IMR-90 (cell line): ENCODE data around the gene PCCA. TPM values are rescaled to one million over a fixed set of nuclear protein-coding genes. Genes with fewer than 3 reads are reported as not detected.

ENCODE experiments used
- ATAC-seq: fragments of 200-7000 bp; cut with Tn5 transposase; 2 replicates; pipeline ENCODE4 v1.9.1; 2020; ENCODE audit warnings: low read depth, mild to moderate bottlenecking, moderate library complexity
- BruUV-seq: library from RNA; stranded (reverse); fragments of 400-500 nt; replicated peaks from 2 replicates; lab custom pipeline; 2021; lab: Mats Ljungman, UMichigan
- CTCF ChIA-PET: fragments of 300-600 bp; formaldehyde crosslinking; extraction: SDS; loops from one replicate; lab custom pipeline; 2021; ENCODE audit warnings: antibody characterized with exemption; lab: Yijun Ruan, JAX
- POLR2A ChIA-PET: fragments of 300-600 bp; sonication (Branson Sonifier 250); formaldehyde crosslinking; loops from one replicate; lab custom pipeline; 2022; ENCODE audit warnings: antibody characterized with exemption; ENCODE audit not compliant: unreplicated experiment; lab: Charles Lee
- DNase-seq: peaks from one replicate; pipeline ENCODE4 v3.0.0; 2013
- H2AFZ ChIP-seq: replicated peaks from 2 replicates; pipeline ENCODE3; 2013; ENCODE audit warnings: low read length, mild to moderate bottlenecking; ENCODE audit not compliant: poor library complexity
- H2AK5ac ChIP-seq: 2 replicates; pipeline ENCODE4 v1.6.1; 2013; ENCODE audit warnings: low read depth, low read length, inconsistent platforms
- H2AK9ac ChIP-seq: replicated peaks from 2 replicates; pipeline ENCODE3; 2013; ENCODE audit warnings: mild to moderate bottlenecking, low read depth, low read length, moderate library complexity; ENCODE audit not compliant: poor library complexity
- H2BK120ac ChIP-seq: 2 replicates; pipeline ENCODE4 v1.6.1; 2013; ENCODE audit warnings: low read depth, low read length, inconsistent platforms
- H2BK15ac ChIP-seq: 3 replicates; pipeline ENCODE4 v1.6.1; 2013; ENCODE audit warnings: low read depth, low read length, inconsistent platforms
- H2BK20ac ChIP-seq: 2 replicates; pipeline ENCODE4 v1.6.1; 2013; ENCODE audit warnings: low read depth, mild to moderate bottlenecking, inconsistent platforms, low read length, moderate library complexity
- H2BK5ac ChIP-seq: 2 replicates; pipeline ENCODE4 v1.6.1; 2013; ENCODE audit warnings: mild to moderate bottlenecking, low read depth, low read length, inconsistent platforms; ENCODE audit not compliant: poor library complexity, severe bottlenecking
- H3K14ac ChIP-seq: replicated peaks from 2 replicates; pipeline ENCODE4 v1.6.1; 2013; ENCODE audit warnings: low read depth, low read length, inconsistent platforms
- H3K18ac ChIP-seq: 2 replicates; pipeline ENCODE4 v1.6.1; 2013; ENCODE audit warnings: low read depth, low read length, control low read depth
- H3K23ac ChIP-seq: 2 replicates; pipeline ENCODE4 v1.6.1; 2013; ENCODE audit warnings: low read depth, low read length, inconsistent platforms
- H3K27ac ChIP-seq: 2 replicates; pipeline ENCODE4 v1.5.1; 2013; ENCODE audit warnings: mild to moderate bottlenecking, control low read depth, low read length; ENCODE audit not compliant: insufficient read depth
- H3K27me3 ChIP-seq: 2 replicates; pipeline ENCODE4 v1.6.1; 2013; ENCODE audit warnings: low read length; ENCODE audit not compliant: control insufficient read depth, insufficient read depth
- H3K36me3 ChIP-seq: 2 replicates; pipeline ENCODE4 v1.6.1; 2013; ENCODE audit warnings: low read length, mixed read lengths; ENCODE audit not compliant: control insufficient read depth, insufficient read depth
- H3K4ac ChIP-seq: 2 replicates; pipeline ENCODE4 v1.6.1; 2013; ENCODE audit warnings: low read depth, low read length, inconsistent platforms
- H3K4me1 ChIP-seq: 2 replicates; pipeline ENCODE4 v1.6.1; 2013; ENCODE audit warnings: low read length, mixed read lengths; ENCODE audit not compliant: control insufficient read depth, insufficient read depth
- H3K4me2 ChIP-seq: 2 replicates; pipeline ENCODE4 v1.6.1; 2013; ENCODE audit warnings: low read depth, mild to moderate bottlenecking, control low read depth, low read length, moderate library complexity
- H3K4me3 ChIP-seq: 2 replicates; pipeline ENCODE4 v1.5.1; 2013; ENCODE audit warnings: low read depth, mild to moderate bottlenecking, control low read depth, low read length, moderate library complexity; ENCODE audit not compliant: insufficient read depth
- H3K56ac ChIP-seq: 2 replicates; pipeline ENCODE4 v1.6.1; 2013; ENCODE audit warnings: low read length, inconsistent platforms; ENCODE audit not compliant: insufficient read depth; ENCODE audit errors: extremely low read depth
- H3K79me1 ChIP-seq, 2 experiments: 2 replicates each; pipeline ENCODE4 v1.6.1; 2013; ENCODE audit warnings: low read length in 2 of 2, inconsistent platforms in 1 of 2, low read depth in 1 of 2
- H3K9ac ChIP-seq: 2 replicates; pipeline ENCODE4 v1.6.1; 2013; ENCODE audit warnings: low read depth, low read length, control low read depth
- H3K9me1 ChIP-seq: 2 replicates; pipeline ENCODE4 v1.6.1; 2013; ENCODE audit warnings: low read length, inconsistent platforms; ENCODE audit not compliant: insufficient read depth
- H3K9me3 ChIP-seq: 2 replicates; pipeline ENCODE4 v1.6.1; 2013; ENCODE audit warnings: low read length; ENCODE audit not compliant: control insufficient read depth, insufficient read depth
- H4K20me1 ChIP-seq: 2 replicates; pipeline ENCODE4 v1.6.1; 2013; ENCODE audit warnings: low read length, inconsistent platforms; ENCODE audit not compliant: insufficient read depth
- H4K5ac ChIP-seq: 2 replicates; pipeline ENCODE4 v1.6.1; 2013; ENCODE audit warnings: mild to moderate bottlenecking, low read depth, low read length, control low read depth
- H4K8ac ChIP-seq, 2 experiments: 2 replicates each; pipeline ENCODE4 v1.6.1; 2013; ENCODE audit warnings: low read depth in 2 of 2, low read length in 2 of 2, control low read depth in 1 of 2, inconsistent platforms in 1 of 2
- H4K91ac ChIP-seq: 2 replicates; pipeline ENCODE4 v1.6.1; 2013; ENCODE audit warnings: low read depth, low read length, inconsistent platforms; ENCODE audit not compliant: insufficient read depth
- CTCF ChIP-seq: conservative IDR thresholded peaks from 2 replicates; pipeline ENCODE4 v1.5.1; 2012; ENCODE audit warnings: mild to moderate bottlenecking, low read depth, low read length, improper control_type of control experiment
- NFE2L2 ChIP-seq: fragments of 150-350 bp; IDR thresholded peaks from 2 replicates; pipeline ENCODE4 v1.6.1; 2016; ENCODE audit warnings: low read depth, mild to moderate bottlenecking, low read length
- POLR2A ChIP-seq: IDR thresholded peaks from 2 replicates; pipeline ENCODE4 v1.6.1; 2012; ENCODE audit warnings: mild to moderate bottlenecking, low read depth, low read length
- RCOR1 ChIP-seq: IDR thresholded peaks from 2 replicates; pipeline ENCODE4 v1.6.1; 2012; ENCODE audit warnings: mild to moderate bottlenecking, low read length, improper control_type of control experiment; ENCODE audit not compliant: insufficient replicate concordance
- RFX5 ChIP-seq: IDR thresholded peaks from 2 replicates; pipeline ENCODE4 v1.8.0; 2012; ENCODE audit warnings: low read depth, mild to moderate bottlenecking, low read length, moderate library complexity
- WGBS, 2 experiments: methylation state at CpG; one replicate each; pipeline versions ENCODE4 v1.1.5 to v1.1.7; 2013; ENCODE audit warnings: missing lambda C conversion rate in 2 of 2; ENCODE audit not compliant: insufficient read length in 1 of 2; ENCODE audit errors: extremely low coverage in 2 of 2; 5-methylcytosine and 5-hydroxymethylcytosine counted together
- dilution Hi-C: fragments of 300-500 bp; cut with HindIII; formaldehyde crosslinking; loops from one replicate; pipeline ENCODE4 v1.14.3; 2018; ENCODE audit warnings: low sequenced_read_pairs; ENCODE audit not compliant: unreplicated experiment
- in situ Hi-C: fragments of 300-500 bp; cut with MboI; formaldehyde crosslinking; loops from 3 replicates; pipeline ENCODE4 v1.14.3; 2019; ENCODE audit warnings: low sequenced_read_pairs, inconsistent platforms, mixed read lengths
- intact Hi-C: fragments of 100-400 bp; cut with micrococcal nuclease; formaldehyde crosslinking; loops from 2 replicates; pipeline ENCODE4 v1.10.0; 2022
- polyA plus RNA-seq, 3 experiments: library from polyadenylated mRNA; depleted of rRNA; stranded (reverse); fragments of >200 nt; gene quantifications; 2 replicates each; pipeline ENCODE4 v1.2.3, GENCODE V29; 2012; ENCODE audit warnings: low replicate concordance in 1 of 3
- total RNA-seq: library from RNA; depleted of rRNA; stranded (reverse); fragments of >200 nt; gene quantifications from 2 replicates; pipeline ENCODE4 v1.2.3, GENCODE V29; 2012

PCCA gene
- total and polyA plus RNA-seq, 2 of the 4 experiments (the other 2 are of a cell fraction), result 7.6 to 24.0 TPM

GRCh38 chr13:100546713-100547405 is 458.0 kb downstream of the PCCA start:
- no peak overlapping the region for H4K5ac ChIP-seq
- H3K18ac ChIP-seq, result no peak overlapping the region
- BruUV-seq, result no TSS peak
- no peaks in the 10 kb centered on the region for H3K79me1 ChIP-seq
- H2BK120ac ChIP-seq, result no peak overlapping the region
- H3K4ac ChIP-seq, result no peak overlapping the region
- no peak overlapping the region for H3K23ac ChIP-seq
- no peak overlapping the region for H3K14ac ChIP-seq
- no peaks in the 10 kb centered on the region for H3K27me3 ChIP-seq
- H3K4me1 ChIP-seq, result peaks cover 6% of the 10 kb centered on the region; the same call in 1 of the 2 replicates
- no peaks in the 10 kb centered on the region for H4K20me1 ChIP-seq
- no peak overlapping the region for H3K4me3 ChIP-seq
- H3K4me2 ChIP-seq, result no peak overlapping the region
- no peak overlapping the region for H2AK9ac ChIP-seq
- no peak overlapping the region for H2AFZ ChIP-seq
- intact Hi-C loops, result no loop called here
- no peak overlapping the region for H3K56ac ChIP-seq
- H2BK15ac ChIP-seq, result no peak overlapping the region
- H3K9ac ChIP-seq, result no peak overlapping the region
- no peak overlapping the region for H4K91ac ChIP-seq
- H3K36me3 ChIP-seq, result no peaks in the 10 kb centered on the region
- H4K8ac ChIP-seq, result no peak overlapping the region
- no peaks in the 10 kb centered on the region for H3K9me3 ChIP-seq
- POLR2A ChIA-PET, result no interaction called here
- CTCF ChIA-PET, result no interaction called here
- in situ Hi-C loops, result loop anchor here (10.0 kb wide), 1 partner anchor 892 kb away; no protein-coding TSS in a partner anchor
- no peak for DNase-seq
- no peaks in the 10 kb centered on the region for H3K9me1 ChIP-seq
- no peak overlapping the region for H3K27ac ChIP-seq
- no peak for TF ChIP-seq NFE2L2
- TF ChIP-seq RCOR1, result no peak
- TF ChIP-seq CTCF, result no peak
- no peak for TF ChIP-seq RFX5
- TF ChIP-seq POLR2A, result no peak
- no peak overlapping the region for H2AK5ac ChIP-seq
- no peak overlapping the region for H2BK20ac ChIP-seq
- no peak overlapping the region for H2BK5ac ChIP-seq
- WGBS, 2 experiments, result 96% methylated on average over 7 of the region's 21 CpGs; no CpG with 5 or more reads in 1 of the 2 experiments
- dilution Hi-C loops, result no loop called here
- no peak for ATAC-seq
